ENCODE measurements around the gene GRIK4. TPM values are rescaled to one million over a fixed set of nuclear protein-coding genes. Genes with fewer than 3 reads are reported as not detected.

GRIK4 gene
- total RNA-seq, 1 experiment from 2014 or later = not detected

- BruUV-seq (replicated peaks) = no TSS peak
- Mint-ChIP-seq H3K4me1 (ENCODE audit: insufficient read depth, unreplicated experiment) (no peaks in the 10 kb centered on the region), H3K27ac (ENCODE audit: low read depth, unreplicated experiment) (no peak overlapping the region), H3K9me3 (ENCODE audit: unreplicated experiment) (no peaks in the 10 kb centered on the region), H3K4me3 (ENCODE audit: unreplicated experiment) (no peak overlapping the region), H3K36me3 (ENCODE audit: insufficient read depth, unreplicated experiment) (no peaks in the 10 kb centered on the region), H3K27me3 (ENCODE audit: insufficient read depth, unreplicated experiment) (peaks cover 34% of the 10 kb centered on the region)
- POLR2A ChIA-PET = no interaction called here
- intact Hi-C loops (cut with micrococcal nuclease) = no loop called here
- TF ChIP-seq CTCF (IDR thresholded peaks at IDR 0.05; ENCODE audit: unreplicated experiment) = no peak
- CTCF ChIA-PET = interaction anchor here (0.6 kb wide), 1 partner anchor 372 kb away, joined by 3 read pairs; no protein-coding TSS in a partner anchor
- DNase-seq (ENCODE audit: unreplicated experiment) = no peak
These were observed 47.3 kb downstream of the GRIK4 start for GRCh38 chr11:120558744-120559431.

- no peak for TF ChIP-seq CTCF (IDR thresholded peaks at IDR 0.05; ENCODE audit: unreplicated experiment)
- H3K27ac Mint-ChIP-seq (ENCODE audit: low read depth, unreplicated experiment) = no peak overlapping the region
- peaks cover 8% of the 10 kb centered on the region for H3K4me1 Mint-ChIP-seq (ENCODE audit: insufficient read depth, unreplicated experiment)
- no peak for DNase-seq (ENCODE audit: unreplicated experiment)
- peaks cover 21% of the 10 kb centered on the region for H3K27me3 Mint-ChIP-seq (ENCODE audit: insufficient read depth, unreplicated experiment)
- no peak overlapping the region for H3K4me3 Mint-ChIP-seq (ENCODE audit: unreplicated experiment)
- H3K36me3 Mint-ChIP-seq (ENCODE audit: insufficient read depth, unreplicated experiment) = no peaks in the 10 kb centered on the region
- ChIA-PET CTCF (interaction anchor here (0.9 kb wide), 1 partner anchor 14 kb away, joined by 7 read pairs; no protein-coding TSS in a partner anchor), POLR2A (no interaction called here)
- no TSS peak for BruUV-seq (replicated peaks)
- intact Hi-C loops (cut with micrococcal nuclease) = no loop called here
- H3K9me3 Mint-ChIP-seq (ENCODE audit: unreplicated experiment) = no peaks in the 10 kb centered on the region
These were observed 49.7 kb downstream of the GRIK4 start for GRCh38 chr11:120561286-120561685.

GRCh38 chr11:120562806-120563425 is 51.4 kb downstream of the GRIK4 start:
- Mint-ChIP-seq H3K4me3 (ENCODE audit: unreplicated experiment) (no peak overlapping the region), H3K27ac (ENCODE audit: low read depth, unreplicated experiment) (no peak overlapping the region), H3K4me1 (ENCODE audit: insufficient read depth, unreplicated experiment) (peaks cover 9% of the 10 kb centered on the region), H3K36me3 (ENCODE audit: insufficient read depth, unreplicated experiment) (no peaks in the 10 kb centered on the region), H3K27me3 (ENCODE audit: insufficient read depth, unreplicated experiment) (peaks cover 11% of the 10 kb centered on the region), H3K9me3 (ENCODE audit: unreplicated experiment) (no peaks in the 10 kb centered on the region)
- ChIA-PET POLR2A (interaction anchor here (1.2 kb wide), 1 partner anchor 14 kb away, joined by 3 read pairs; no protein-coding TSS in a partner anchor), CTCF (no interaction called here)
- DNase-seq (ENCODE audit: unreplicated experiment) = no peak
- TF ChIP-seq CTCF (IDR thresholded peaks at IDR 0.05; ENCODE audit: unreplicated experiment) = no peak
- no TSS peak for BruUV-seq (replicated peaks)
- intact Hi-C loops (cut with micrococcal nuclease) = no loop called here

GRCh38 chr11:120563703-120564572 is 52.4 kb downstream of the GRIK4 start:
- ChIA-PET CTCF (interaction anchor here (0.6 kb wide), 1 partner anchor 16 kb away, joined by 3 read pairs; no protein-coding TSS in a partner anchor), POLR2A (interaction anchor here (1.2 kb wide), 1 partner anchor 15 kb away, joined by 3 read pairs; no protein-coding TSS in a partner anchor)
- H3K27me3 Mint-ChIP-seq (ENCODE audit: insufficient read depth, unreplicated experiment) = peaks cover 11% of the 10 kb centered on the region
- BruUV-seq (replicated peaks) = no TSS peak
- no peaks in the 10 kb centered on the region for H3K9me3 Mint-ChIP-seq (ENCODE audit: unreplicated experiment)
- H3K36me3 Mint-ChIP-seq (ENCODE audit: insufficient read depth, unreplicated experiment) = no peaks in the 10 kb centered on the region
- intact Hi-C loops (cut with micrococcal nuclease) = no loop called here
- no peak overlapping the region for H3K4me3 Mint-ChIP-seq (ENCODE audit: unreplicated experiment)
- peaks cover 9% of the 10 kb centered on the region for H3K4me1 Mint-ChIP-seq (ENCODE audit: insufficient read depth, unreplicated experiment)
- TF ChIP-seq CTCF (IDR thresholded peaks at IDR 0.05; ENCODE audit: unreplicated experiment) = no peak
- no peak overlapping the region for H3K27ac Mint-ChIP-seq (ENCODE audit: low read depth, unreplicated experiment)
- no peak for DNase-seq (ENCODE audit: unreplicated experiment)

Data from MCF 10A (cell line).